HuH-7 (cell line): ENCODE results near the gene NEK10.

Experiments
- DNase-seq: peaks from one replicate; pipeline ENCODE4 v3.0.0; 2011; ENCODE audit warnings: low spot score

NEK10 gene

DNA sequence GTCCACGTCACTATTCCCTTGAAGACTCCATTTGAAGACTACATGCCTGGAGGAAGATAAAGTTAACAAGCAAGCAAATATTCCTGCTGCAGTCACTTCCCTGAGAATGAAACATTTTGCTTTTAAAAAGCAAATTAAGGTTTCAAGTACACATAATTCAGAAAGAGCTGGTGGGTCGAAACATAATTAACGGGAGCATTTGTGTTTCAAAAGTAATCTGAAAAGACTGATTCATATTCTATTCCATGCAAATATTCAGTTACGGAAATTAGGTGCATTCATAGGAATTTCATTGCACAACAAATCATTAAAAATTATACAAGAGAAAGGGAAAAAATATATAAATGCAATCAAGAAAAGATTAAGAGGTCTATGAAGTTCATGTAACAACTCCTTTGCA lies 260.9 kb downstream of the NEK10 start:
- no peak for DNase-seq

DNA sequence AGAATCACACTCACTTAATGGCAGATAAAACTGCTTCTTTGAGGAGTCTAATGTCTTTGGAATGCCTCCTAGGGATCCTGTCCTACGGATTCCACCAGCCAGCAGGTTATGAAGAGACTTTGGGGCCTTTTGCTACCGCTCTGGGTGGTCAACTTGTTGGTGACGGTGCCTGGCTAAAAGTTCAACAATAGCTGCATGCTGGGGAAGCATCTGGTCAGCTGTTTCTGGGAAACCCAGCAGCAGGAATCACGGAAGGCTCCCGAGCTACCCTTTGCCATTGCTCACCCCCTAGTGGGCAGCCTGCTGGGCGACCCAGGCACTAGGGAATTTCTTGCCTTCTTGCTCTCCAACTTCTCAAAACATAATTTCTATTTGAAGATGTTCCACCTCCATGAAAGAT lies 263.3 kb downstream of the NEK10 start:
- peak; percentile 42 for DNase-seq

DNA sequence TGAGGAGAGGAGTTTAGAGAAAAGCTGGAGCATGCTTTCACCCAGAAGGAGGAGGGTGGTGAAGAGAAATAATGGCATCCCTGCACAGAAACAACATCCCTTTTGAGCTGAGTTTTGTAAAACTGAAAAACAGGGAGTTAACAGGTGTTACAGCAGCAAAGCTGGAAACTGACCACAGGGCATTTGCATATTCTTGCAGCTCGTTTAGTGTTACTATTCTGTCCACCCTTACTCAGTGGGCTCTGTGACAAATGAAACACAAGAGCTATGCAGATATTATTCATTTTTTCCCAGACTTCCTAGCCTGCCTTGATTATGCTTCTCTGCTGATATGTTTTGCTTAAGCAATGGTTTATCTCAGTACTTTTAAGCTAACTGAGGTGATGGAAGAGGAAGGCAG lies 272.0 kb downstream of the NEK10 start:
- no peak for DNase-seq

DNA sequence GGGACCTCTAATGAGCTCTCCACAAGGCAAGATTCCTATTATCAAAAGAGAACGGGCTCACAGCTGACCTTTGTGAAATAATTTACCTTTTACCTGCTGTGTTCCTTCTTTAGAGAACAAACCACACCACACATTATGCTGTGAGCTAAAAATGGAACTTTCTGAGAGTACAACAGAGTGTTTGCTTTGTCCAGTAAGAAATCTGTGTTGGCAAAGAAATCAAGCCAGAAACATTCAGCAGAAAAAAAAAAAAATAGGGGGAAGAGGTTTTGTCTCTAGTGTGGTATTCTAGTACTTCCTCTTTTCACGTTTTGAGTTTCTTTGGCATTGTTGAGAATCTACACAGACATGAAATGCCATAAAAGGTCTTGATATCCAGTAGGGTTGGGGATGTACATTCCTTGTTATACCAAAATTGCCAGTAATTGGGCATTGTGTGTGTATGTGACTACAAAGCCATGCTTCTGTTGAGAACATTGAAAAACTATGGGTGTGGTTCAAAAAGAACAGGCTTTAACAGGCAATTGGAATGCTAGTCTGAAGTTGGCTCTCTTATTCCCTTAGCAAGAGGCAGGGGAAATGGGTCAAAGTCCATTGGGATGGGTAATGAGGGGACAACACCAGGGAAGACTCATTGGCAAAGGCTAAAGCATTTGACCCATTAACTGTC lies 273.5 kb downstream of the NEK10 start:
- peak; percentile 12 for DNase-seq

DNA sequence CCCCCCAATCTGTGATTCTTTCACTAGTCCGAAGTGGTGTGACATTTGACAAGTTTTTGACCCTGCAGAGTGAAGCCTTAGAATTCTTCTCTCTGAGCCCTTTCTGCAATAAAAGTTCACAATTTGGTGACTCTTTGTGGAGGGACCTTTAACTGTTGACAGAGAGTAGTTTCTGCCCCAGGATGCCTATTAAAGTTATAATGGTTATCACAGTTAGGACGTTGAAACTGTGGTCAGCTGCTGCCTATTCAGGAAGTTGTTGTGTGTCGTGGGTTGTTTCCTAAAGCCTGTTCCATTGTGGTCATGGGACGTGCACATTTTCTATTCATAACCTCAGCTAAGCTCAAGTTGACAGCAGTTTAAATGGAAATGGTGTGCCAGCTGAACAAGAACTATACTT lies 274.5 kb downstream of the NEK10 start:
- DNase-seq = no peak

DNA sequence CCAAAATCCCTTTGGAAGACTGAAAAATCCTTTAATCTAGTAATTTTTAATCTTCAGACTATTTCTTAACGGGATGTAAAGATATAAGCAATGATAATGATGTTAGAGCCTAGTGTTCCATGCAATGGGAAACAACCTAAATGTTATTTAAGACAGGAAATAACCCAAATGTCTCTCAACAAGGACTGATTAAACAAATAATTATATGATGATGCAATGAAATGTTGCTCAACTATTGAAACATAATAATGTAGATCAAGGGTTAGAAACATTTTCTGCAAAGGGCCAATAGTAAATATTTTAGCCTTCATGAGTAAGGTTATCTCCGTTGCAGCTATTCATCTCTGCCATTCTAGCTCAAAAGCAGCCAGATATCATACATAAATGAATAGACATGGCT lies 275.4 kb downstream of the NEK10 start:
- no peak for DNase-seq

DNA sequence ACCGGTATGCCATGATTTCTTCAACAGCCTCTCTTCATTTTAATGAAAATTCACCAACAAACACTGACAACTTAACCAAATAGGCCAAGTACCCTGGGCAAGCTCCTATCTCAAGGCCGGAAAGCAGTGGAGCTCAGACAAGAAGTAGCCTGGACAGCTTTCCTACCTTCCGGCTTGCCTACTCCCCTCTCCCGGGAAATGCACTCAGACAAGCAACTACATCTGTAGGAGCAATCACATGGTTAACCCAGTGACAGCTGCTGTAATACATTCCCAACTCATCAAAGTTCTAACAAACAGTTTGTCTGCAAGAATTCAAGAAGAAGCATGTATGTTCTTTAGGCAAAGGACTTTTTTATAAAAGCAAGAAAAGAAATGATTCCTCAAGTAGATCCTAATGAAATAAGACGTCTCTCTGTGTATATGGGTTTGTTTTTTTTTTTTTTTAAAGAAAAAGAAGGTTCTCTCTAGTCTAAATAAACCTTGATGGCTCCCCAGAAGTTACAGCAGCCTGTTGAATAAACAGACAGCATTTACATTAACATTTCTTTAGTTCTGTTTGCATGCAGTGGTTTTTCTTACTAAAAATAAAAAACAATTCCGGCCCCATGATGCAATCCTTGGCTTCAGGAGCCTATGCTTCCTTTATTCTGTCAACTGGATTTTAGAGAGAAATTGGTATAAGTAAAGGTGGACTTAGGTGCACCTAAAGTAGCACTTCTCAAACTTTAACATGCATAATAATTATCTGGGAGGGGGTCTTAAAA lies 278.7 kb downstream of the NEK10 start:
- DNase-seq = no peak

DNA sequence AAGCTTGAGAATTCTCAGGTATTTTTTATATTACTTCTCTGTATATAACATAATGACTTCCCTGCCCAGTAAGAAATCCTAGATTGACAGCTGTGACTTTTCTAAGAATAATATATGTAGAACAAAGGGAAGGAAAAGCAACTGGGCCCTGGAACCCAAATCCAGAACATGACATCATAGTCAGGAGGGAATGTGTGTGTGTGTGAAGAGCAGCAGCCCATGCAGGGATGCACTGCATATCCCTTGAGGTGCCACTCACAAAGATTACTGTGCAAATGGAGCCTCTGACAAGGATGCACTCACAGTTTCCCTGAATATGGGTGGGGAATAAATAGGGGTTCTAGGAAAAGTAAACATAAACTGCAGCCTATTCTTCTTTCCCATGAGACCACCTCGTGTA lies 279.5 kb downstream of the NEK10 start:
- no peak for DNase-seq

DNA sequence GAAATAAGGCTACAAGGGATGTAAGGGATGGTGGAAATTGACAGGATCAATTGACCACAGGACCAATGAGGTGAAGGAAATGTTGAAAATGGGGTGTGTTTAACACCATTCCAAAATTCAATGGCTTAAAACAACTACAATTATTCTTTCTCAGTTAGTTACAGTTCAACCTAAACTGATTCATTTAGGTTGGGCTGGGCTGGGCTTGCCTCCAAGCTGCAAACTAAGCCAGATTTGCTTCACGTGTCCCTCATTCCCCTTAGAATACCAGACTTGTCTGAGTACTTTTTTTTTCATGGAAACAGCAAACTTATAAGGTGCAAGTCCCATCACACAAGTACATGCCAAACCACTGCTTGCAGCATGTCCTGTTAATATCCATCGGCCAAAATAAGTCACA lies 280.1 kb downstream of the NEK10 start:
- no peak for DNase-seq

DNA sequence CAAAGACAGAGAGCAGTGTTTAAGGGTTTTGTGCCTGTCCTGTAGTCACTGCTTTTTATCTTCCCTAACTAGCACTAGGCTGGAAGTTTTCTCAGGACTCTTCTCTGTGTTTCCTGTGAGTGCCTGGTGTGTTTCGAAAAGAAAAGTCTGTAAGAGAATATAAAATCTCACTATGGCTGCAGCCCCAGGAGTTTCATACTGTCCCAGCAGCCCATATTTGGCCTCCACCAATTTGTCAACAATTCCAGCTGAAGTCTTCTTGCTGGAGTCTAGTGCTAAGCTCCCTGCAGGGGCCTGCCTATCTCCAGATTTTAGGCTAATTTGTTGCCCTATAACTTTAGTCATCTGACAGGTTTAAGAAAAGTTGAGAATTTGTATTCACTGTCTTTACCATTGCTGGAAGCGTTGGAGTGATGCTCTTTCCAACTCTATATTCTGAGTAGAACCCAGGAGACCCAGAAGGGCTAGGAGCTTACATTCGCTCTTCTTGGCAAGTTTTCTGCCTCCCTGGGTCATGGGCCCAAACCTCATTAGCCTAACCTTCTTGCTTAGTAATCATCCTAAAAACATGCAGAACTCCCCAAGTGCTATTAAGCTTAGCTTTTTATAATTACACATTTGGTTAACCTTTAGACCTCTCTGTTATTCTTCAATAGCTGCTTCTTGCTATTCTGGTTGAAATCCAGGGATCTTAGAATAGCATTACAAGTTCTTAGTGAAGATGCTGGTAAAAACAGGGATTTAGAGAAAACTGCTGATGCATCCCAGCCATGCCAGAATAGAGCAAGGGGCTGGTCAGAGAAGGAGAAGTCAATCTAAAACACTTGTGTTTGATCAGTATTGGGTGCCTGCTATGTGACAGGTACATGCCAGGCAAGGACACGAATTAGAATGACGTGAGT lies 283.1 kb downstream of the NEK10 start:
- DNase-seq = no peak

DNA sequence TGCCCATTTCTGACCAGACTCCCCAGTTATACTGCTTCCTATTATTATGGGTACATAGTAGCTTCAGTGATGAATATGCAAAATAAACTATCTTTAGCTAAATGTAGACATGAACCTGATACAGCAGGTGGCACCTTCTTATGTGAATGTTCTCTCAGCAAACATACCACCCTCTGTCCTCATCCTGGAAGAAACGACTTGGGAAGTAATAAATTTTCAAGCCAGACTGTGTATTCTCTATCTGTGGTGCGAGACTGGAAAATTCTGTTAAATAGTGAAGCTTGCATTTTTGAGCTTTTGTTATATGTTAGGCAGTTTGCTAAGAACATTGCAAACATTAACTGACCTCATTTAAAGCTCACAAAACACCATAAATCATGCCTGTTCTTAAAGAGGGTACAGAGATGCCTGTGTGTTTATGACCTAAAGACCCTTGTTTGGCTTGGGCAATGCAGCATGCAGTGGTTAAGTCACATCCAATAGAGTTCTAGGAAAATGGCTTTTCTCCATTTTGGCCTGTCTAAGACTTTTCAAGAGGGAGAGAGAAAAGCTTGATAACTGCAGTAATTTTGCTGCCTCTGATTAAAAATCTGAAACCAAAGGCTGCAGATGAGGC lies 287.1 kb downstream of the NEK10 start:
- no peak for DNase-seq

DNA sequence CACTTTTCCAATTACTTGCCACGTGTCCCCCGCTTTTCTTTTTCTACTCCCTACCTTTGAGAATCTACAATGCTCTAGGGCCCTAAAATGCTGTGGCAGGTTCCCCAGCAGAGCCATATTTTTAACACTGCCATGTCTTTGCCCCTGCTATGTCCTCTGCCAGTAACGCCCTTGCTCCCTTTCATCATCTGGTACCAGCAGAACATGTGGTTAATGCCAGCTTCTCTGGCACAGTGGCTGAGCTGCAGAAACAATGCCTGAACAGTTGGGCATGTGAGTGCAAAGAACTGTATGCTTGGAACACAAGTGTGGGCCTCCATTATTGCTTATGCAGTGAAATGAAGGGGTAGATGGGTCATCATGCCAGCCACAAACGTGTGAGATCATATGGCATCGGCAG lies 287.6 kb downstream of the NEK10 start:
- no peak for DNase-seq

DNA sequence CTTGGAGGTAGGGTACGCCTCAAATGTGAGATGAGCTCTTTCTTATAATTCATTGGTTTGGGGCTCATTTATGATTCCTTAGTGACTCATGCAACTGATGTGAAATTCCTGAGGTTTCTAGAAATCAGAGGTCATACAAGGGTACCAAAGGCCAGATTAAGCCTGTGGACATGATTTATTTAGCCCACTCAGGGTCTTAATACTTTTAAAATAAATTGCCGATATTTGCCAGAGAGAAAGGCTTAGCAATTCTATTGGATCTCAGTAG lies 289.0 kb downstream of the NEK10 start:
- DNase-seq = no peak

DNA sequence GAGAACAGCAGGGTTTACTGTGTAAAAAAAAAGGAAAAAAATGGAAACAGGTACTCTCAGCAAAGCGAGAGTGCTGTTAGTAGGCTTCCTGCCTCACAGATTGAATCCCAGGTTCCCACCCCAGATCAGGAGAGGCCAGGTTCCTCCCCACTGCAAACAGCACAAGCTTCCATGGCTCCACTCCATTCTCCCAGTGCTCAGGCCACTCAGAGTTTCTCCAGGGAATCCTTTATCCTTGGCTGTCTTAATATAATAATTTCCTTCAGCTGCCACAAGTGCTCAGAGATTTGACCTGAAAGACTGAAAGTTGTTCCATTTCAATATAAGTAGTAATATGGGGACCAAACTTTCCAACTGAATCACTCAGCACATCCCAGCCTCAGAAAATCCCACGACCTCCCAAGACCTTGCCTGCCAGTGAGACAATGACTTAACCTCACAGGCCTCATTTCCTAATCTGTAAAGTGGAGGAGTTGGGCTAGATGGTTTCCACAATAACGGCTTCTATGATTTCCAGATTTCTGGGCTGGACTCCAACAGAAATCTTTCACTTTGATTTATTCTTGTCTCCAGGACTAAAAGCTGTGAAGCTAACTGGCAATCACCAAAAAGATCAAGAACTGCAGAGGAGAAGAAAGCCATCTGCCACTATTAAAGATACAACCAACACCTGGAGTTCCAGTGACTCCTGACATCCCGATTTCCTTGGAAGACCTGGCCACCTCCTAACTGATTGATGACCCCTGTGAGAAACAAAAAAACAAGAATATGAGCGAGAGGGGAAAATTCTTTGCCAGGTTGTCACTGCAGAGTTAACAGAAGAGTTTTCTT lies 289.5 kb downstream of the NEK10 start:
- DNase-seq = no peak

DNA sequence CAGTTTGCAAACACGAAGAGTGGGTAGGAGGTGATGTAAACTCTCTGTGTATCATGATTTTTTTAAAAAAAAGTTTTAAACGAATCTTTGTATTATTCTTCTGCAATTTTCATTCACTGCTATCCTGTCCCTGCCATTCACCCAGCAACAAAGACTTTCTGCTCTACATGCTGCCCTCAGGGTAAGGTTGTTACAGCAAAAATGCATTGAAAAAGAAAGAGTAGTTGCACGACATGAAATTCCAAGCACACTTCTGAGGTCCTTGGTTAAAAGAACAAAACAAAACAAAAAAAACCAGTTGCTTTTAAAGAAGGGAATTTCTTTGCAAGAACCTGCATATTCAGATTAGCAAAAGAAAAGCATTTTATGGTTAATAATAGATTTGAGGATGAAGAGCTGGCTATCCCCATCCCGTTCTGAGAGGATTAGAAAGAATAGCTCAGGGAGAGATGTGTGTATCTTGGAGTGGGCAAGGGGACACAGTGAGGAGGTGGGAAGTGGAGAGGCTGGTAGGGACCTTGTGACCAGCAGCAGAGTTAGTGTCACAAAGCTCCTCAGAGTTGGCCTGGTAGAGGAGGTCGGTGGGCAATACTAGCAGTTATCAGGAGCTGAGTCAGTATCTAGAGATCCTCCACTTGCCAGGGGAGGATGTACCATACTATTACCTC lies 290.8 kb downstream of the NEK10 start:
- DNase-seq = no peak

DNA sequence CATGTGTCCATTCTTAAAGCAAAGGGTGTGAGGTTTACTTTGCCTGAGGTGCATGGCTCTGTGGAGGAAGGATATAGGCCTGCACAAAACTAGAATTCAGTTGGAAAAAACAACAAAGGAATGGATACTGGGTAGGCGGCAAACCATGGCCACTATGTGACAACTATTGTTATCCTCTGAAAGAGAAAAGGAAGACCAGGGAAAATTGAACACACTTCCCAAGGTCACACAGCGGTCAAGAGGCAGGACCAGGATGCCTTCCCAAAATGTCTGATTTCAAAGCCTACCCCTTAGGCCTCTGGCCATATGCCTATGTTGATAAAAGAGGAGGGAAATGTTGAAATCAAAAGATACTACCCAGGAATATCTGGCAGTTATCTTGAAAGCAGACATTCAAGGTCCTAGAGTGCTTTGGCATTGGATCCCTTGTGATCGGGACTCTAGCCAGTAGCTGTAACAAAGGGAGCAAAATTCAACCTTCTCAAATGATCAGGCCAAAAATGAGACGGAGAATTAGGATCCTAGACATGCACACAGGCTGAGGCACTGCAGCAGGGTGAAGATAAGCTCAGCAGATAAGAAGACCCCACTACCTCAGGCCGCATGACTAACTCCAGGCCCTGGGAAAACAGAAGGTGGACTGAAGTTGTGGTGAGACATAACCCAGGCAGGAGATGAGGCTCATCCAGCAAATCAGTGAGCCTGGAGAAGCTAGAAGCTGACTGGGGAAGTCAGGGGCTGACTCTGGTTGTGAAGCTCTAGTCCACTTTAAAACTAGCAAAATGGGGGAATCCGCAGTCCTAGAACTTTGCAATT lies 292.2 kb downstream of the NEK10 start:
- no peak for DNase-seq

DNA sequence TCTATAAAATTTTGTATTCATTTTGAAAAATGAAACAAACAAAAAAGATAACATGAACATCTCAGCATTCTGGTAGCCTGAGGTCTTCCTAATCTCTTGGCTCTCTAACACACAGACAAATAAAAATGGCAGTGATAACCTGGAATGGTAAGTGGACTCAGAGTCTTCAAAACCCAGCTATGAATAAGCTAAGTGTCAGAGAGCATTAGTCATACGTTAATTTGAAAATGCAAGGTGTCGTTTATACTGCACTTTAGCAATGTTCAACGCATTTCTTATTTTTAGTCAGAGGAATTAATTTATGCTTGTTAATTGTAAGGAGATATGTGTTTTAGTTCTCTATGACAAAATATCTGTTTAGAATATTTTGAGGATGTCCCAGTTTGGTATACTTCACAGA lies 294.3 kb downstream of the NEK10 start:
- DNase-seq = no peak

DNA sequence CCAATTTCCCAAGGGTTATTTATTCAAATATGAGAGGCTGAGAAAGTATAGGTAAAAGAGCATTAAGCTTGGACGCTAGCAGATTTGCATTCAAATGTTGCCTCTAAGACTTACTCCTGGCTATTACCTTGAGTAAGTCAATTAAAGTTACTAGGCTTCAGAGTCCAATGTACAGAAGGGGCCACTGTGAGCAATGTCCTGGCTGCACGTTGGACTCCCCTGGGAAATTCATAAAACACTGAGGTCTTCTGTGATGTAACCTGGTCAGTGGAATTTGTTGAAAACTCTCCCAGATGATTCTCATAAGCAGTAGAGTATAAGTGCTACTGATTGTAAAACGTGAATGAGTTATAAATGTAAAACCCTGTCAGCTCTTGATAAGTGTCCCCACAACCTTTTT lies 295.3 kb downstream of the NEK10 start:
- no peak for DNase-seq

DNA sequence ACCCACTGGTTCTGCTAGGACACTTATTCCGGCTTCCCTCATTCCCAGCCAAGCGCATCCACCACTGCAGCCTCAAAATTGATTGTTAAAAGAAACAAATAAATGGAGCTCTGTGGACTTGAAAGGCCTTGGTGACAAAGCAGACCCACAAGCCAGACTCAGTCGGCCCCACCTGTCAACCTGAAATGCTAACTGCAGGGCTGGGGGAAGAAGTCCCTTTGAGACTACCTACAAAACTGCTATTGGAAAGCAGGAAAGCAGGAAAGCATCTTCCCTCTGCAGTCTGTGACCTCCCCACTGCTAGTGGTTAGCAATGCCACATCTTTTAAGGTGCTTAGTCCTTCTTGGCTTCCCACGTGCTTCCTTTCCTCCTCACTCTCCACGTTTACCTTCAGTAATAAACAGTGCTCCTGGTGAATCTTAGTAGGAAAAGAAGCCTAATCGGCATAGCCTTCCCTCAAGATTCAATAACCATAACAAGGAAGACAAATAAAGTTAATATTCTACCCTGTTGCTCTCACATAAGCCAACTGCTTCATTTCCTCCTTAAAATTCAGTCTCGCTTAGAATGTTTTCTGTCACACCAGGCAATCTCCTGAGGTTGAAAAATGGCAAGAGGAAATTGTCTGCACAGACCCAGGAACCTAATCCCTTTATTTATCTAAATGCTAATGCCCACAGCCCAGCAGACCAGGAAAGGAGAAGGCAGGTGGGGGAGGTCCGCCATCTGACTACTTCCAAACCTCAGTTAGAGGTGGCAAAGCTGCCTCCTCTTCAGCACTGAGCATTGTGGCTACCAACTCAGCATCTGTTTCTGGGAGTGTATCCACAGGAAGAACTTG lies 296.2 kb downstream of the NEK10 start:
- DNase-seq = no peak
